Measurements from ENCODE around the gene CAMKMT.

CAMKMT gene

DNA sequence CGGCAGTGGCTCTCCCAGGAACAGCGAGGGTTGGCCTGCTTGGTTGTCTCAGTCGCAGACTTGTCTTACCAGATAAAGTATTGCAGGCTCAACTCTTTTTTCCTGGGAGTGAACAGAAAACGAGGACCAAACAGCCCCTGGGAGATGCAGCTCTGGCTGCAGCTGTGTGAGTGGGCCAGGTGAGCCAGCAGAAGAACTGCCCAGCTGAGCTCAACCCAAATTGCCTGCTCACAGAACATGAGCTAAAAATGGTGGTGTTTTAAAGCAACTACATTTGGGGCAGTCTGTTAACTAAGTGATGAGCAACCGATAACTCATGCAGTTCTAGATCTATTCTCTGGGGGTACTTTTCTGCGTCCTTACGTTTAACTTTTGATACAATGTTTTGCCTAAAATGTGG is 418.7 kb downstream of the CAMKMT start:
- Mint-ChIP-seq H3K4me3 (no peak overlapping the region), H3K27me3 (ENCODE audit: low read depth) (peaks cover 8% of the 10 kb centered on the region), H3K27ac (no peak overlapping the region), H3K36me3 (ENCODE audit: low read depth) (no peaks in the 10 kb centered on the region), H3K4me1 (ENCODE audit: low read depth) (no peaks in the 10 kb centered on the region), H3K9me3 (no peaks in the 10 kb centered on the region)

DNA sequence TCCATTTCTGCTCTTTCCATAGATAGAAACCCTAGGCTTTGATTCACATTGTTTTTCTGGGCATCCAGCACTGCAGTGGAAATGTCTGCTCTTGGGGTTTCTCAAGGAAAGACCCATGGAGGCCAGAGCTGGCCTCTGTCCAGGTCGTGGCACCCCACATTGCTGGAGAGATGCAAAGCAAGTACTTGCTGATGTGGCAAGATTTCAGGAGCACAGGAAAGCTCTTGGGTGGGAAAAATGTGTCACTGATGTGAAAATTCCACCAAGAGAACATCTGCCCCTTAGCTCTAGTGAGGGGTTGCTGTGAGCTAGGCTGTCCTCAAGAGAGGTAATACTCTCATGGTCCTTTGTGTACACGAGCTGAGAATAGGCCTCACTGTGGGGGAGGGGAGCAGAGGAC is 423.7 kb downstream of the CAMKMT start:
- Mint-ChIP-seq H3K36me3 (ENCODE audit: low read depth) (no peaks in the 10 kb centered on the region), H3K4me3 (no peak overlapping the region), H3K4me1 (ENCODE audit: low read depth) (no peaks in the 10 kb centered on the region), H3K27me3 (ENCODE audit: low read depth) (peaks cover 3% of the 10 kb centered on the region), H3K9me3 (no peaks in the 10 kb centered on the region), H3K27ac (no peak overlapping the region)

DNA sequence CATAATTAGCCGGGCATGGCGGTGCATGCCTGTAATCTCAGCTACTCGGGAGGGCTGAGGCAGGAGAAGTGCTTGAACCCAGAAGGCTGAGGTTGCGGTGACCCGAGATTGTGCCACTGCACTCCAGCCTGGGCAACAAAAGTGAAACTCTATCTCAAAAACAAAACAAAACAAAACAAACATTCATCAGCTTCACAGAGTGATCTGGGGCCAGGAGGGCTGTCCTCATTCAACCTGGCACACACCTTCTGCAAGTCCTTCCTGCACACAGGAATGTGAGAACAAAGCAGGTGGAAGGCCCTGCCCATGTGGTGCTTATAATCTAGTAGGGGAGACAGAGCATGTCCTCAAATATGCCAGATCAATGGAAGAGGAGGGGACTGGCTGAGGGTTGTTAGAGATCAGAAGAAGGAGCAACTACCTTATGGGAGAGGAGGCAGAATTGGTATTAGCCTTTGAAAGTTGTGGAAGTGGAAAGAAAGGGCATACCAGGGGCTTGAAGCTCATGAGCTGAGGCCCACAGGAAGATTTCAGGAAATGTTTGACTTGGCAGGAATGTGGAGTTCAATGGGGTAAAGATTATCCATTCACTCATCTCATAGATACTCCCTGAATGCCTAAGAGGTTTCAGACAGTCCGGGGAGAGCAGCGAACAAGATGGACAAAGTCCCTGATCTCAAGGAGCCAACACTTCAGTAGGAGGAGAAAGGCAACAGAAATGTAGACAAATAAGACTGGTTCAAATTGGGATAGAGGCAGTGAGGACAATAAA is 424.5 kb downstream of the CAMKMT start:
- Mint-ChIP-seq H3K9me3 (no peaks in the 10 kb centered on the region), H3K27ac (no peak overlapping the region), H3K27me3 (ENCODE audit: low read depth) (peaks cover 3% of the 10 kb centered on the region), H3K36me3 (ENCODE audit: low read depth) (no peaks in the 10 kb centered on the region), H3K4me1 (ENCODE audit: low read depth) (no peaks in the 10 kb centered on the region), H3K4me3 (no peak overlapping the region)

DNA sequence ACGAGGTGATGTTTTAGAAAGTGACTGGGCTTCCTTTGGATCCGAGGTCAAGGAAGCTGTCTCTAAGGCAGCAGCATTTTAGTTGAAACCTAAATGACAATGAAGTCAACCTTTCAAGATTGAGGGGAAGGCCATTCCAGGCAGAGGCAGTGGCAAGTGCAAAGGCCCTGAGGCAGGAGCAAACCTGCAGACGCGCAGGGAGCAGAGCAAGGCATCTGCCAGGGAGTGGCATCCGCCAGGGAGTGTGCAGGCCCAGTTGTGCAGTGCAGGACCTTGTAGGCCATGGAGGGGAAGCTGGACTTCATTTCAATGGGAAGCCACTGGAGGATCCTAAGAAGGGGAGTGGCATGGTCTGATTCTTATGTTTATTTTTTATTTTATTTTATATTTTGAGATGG is 425.1 kb downstream of the CAMKMT start:
- no peaks in the 10 kb centered on the region for H3K36me3 Mint-ChIP-seq (ENCODE audit: low read depth)
- H3K27ac Mint-ChIP-seq: no peak overlapping the region
- H3K9me3 Mint-ChIP-seq: no peaks in the 10 kb centered on the region
- no peak overlapping the region for H3K4me3 Mint-ChIP-seq
- peaks cover 7% of the 10 kb centered on the region for H3K27me3 Mint-ChIP-seq (ENCODE audit: low read depth)
- no peaks in the 10 kb centered on the region for H3K4me1 Mint-ChIP-seq (ENCODE audit: low read depth)

DNA sequence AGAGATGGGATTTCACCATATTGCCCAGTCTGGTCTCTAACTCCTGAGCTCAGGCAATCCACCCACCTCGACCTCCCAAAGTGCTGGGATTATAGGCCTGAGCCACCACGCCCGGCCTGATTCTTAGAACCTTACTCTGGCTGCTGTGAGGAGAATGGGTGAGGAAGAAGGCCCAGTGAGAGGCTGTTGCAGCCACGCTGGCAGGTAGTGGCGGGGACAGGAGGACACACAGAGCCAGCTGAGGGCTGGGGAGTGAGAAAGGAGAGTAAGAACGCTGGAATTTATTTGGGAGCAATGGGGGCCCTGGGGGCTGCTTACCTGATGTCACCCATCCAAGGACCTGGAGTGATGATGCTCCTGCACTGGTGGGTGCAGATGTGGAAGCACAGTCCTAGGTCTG is 425.9 kb downstream of the CAMKMT start:
- Mint-ChIP-seq H3K4me1 (ENCODE audit: low read depth) (no peaks in the 10 kb centered on the region), H3K27me3 (ENCODE audit: low read depth) (peaks cover 7% of the 10 kb centered on the region), H3K4me3 (no peak overlapping the region), H3K36me3 (ENCODE audit: low read depth) (no peaks in the 10 kb centered on the region), H3K9me3 (no peaks in the 10 kb centered on the region), H3K27ac (no peak overlapping the region)

DNA sequence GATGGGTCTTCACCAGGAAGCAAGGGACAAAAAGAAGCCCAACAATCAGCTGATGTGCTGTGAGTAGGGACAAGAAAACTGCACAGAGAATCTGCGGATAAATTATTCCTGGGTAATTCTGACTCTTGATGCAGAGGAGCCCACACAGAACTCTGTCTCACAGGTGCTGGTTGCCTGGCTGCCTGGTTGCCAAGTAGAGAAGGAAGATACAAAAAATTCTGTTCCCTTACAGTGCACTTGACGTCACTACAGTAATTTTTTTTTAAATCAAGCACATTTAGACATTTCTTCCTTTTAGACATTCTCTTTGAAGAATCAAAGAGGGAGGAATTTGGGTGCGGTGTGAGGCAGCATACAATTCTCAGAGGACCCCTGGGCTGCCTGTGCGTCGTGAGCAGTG is 427.7 kb downstream of the CAMKMT start:
- H3K27me3 Mint-ChIP-seq (ENCODE audit: low read depth): peaks cover 12% of the 10 kb centered on the region
- no peak overlapping the region for H3K27ac Mint-ChIP-seq
- no peaks in the 10 kb centered on the region for H3K4me1 Mint-ChIP-seq (ENCODE audit: low read depth)
- no peak overlapping the region for H3K4me3 Mint-ChIP-seq
- no peaks in the 10 kb centered on the region for H3K36me3 Mint-ChIP-seq (ENCODE audit: low read depth)
- H3K9me3 Mint-ChIP-seq: no peaks in the 10 kb centered on the region

DNA sequence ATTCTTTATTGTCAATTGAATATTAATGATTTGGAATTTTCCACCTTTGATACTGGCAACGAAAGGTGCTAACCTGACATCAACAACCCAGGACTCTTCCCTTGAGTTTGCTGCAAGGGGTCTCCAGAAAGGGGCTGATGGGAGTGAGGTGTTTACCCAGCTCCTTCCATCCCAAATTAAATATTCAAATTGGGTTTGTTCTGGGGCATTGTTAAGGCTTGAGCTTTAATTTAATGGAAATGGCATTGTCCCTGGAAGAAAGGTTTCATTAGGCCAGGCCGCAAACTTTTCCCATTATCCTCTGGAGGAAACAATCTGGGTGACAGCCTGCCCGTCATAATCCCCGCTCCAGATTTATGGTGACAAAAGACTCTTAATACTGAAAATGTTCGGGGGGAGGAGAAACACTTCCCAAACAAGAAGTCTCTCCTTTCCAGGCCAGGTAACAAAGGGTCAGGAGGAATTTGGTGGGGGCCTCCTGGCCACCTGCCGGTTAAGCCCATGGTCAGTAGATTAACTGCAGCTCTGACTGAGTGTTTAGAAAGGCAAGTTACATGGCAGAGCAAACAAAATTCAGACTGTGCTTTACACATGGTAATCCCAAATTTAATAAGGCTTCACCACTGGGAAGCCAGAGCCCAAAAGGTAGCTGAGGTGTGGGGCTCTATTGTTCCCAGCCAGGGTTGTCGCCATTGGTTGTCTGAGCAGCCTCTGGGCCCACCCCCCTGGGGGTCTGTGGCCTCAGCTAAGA is 428.4 kb downstream of the CAMKMT start:
- H3K36me3 Mint-ChIP-seq (ENCODE audit: low read depth): no peaks in the 10 kb centered on the region
- no peaks in the 10 kb centered on the region for H3K4me1 Mint-ChIP-seq (ENCODE audit: low read depth)
- H3K27ac Mint-ChIP-seq: no peak overlapping the region
- no peaks in the 10 kb centered on the region for H3K9me3 Mint-ChIP-seq
- H3K4me3 Mint-ChIP-seq: no peak overlapping the region
- peaks cover 12% of the 10 kb centered on the region for H3K27me3 Mint-ChIP-seq (ENCODE audit: low read depth)

DNA sequence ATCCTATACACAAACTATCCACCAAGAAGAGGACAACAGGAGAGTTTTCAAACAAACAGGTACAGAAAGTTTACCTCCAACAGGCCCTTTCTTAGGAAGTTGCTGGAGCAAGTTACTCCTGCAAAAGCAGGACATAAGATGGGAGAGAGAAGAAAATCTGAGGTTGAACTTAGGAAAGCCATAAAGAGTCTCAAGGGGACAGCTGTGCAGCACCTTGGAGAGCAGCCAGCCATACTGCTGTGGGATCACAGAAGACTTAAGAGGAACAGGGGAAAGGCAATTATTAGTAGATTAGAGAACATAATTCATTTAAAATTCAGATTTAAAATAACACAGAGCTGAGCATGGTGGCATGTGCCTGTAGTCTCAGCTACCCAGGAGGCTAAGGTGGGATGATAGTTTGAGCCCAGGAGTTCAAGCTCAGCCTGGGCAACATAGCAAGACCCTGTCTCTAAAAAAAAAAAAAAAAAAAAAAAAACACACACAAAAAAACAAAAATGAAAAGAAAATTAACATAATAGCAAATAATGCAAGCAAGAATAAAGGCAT is 431.6 kb downstream of the CAMKMT start:
- Mint-ChIP-seq H3K36me3 (ENCODE audit: low read depth) (no peaks in the 10 kb centered on the region), H3K27me3 (ENCODE audit: low read depth) (peaks cover 24% of the 10 kb centered on the region), H3K9me3 (no peaks in the 10 kb centered on the region), H3K4me3 (no peak overlapping the region), H3K4me1 (ENCODE audit: low read depth) (no peaks in the 10 kb centered on the region), H3K27ac (no peak overlapping the region)

DNA sequence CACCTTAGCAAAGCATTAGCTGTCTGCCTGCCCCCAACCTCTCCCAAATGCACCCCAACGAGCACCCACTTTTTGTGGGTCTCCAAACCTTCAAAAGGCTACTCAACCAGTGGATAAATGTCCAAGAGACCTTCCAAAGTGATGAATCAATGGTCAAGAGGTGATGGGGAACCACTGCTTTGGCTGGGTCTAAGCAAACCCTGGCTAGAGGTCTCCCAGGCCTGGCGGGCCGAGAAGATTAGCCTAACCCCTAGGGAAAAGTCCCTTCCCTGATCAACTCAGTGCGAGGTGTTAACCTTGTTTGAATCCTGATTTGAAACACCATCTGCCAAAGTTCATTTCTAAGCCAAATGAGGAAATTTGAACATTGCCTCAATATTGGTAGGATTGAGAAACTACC is 435.0 kb downstream of the CAMKMT start:
- Mint-ChIP-seq H3K9me3 (no peaks in the 10 kb centered on the region), H3K27me3 (ENCODE audit: low read depth) (peaks cover 48% of the 10 kb centered on the region), H3K4me3 (no peak overlapping the region), H3K27ac (no peak overlapping the region), H3K36me3 (ENCODE audit: low read depth) (no peaks in the 10 kb centered on the region), H3K4me1 (ENCODE audit: low read depth) (no peaks in the 10 kb centered on the region)

DNA sequence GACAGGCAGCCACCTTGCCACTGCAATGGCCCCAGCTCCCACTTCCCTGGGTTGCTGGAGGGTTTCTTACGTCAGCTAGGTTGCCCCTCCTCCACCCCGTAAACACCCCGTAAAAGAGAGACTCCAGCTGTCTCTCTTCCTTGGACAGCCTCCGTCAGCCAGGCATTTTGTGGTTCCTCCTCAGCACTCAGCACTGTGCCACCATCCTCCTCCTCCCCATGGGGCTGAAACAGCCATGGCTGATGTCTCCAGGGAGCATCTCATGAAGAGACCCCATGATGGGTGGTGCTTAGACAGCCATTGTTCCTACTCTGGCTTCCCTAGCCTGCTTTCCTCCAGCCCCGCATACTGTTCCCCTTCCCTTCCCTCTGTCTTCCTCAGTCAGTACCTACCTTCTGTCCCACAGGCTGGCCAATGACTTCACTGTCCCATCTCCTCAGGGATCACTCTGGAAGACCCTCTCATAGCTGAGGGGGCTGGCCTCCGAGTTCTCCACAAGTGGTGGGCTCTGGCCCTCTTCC is 436.5 kb downstream of the CAMKMT start:
- no peaks in the 10 kb centered on the region for H3K9me3 Mint-ChIP-seq
- H3K27me3 Mint-ChIP-seq (ENCODE audit: low read depth): peaks cover 56% of the 10 kb centered on the region
- no peaks in the 10 kb centered on the region for H3K4me1 Mint-ChIP-seq (ENCODE audit: low read depth)
- H3K36me3 Mint-ChIP-seq (ENCODE audit: low read depth): no peaks in the 10 kb centered on the region
- no peak overlapping the region for H3K27ac Mint-ChIP-seq
- H3K4me3 Mint-ChIP-seq: no peak overlapping the region

DNA sequence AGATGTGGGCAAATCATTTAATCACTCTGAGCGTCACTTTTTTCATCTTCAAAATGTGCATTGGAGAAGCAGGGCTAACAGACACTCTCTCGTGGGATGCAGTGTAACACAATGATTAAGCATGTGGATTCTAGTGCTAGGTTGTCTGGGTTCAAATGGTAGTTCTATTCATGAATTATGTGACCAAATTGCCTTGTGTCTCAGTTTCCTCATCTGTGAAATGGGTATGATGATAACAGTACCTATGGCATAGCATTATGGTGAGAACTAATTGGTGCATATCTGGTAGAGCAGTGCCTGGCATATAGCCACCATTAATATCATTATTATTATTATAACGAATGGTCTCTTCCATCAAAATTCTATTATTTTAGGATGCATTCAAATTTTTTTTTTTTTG is 437.4 kb downstream of the CAMKMT start:
- Mint-ChIP-seq H3K36me3 (ENCODE audit: low read depth) (no peaks in the 10 kb centered on the region), H3K27ac (no peak overlapping the region), H3K4me1 (ENCODE audit: low read depth) (no peaks in the 10 kb centered on the region), H3K4me3 (no peak overlapping the region), H3K27me3 (ENCODE audit: low read depth) (peaks cover 62% of the 10 kb centered on the region), H3K9me3 (no peaks in the 10 kb centered on the region)

DNA sequence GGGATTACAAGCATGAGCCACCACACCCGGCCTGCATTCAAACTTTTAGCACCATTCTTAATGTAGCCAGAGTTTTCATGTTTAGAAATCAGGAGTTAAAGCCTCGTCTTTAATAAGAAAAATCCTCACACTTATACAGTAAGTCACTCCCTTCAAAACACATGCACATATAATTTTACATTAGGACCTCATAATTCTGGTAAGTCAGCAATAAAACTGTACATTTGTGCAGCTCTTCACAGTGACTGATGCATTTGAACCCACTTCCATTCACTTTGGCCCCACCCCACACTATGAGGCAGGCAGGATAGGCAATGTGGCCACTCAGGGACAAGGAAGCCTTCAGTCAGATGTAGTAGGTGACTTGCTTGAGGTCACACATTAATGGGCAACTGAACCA is 438.0 kb downstream of the CAMKMT start:
- H3K36me3 Mint-ChIP-seq (ENCODE audit: low read depth): no peaks in the 10 kb centered on the region
- no peak overlapping the region for H3K4me3 Mint-ChIP-seq
- H3K4me1 Mint-ChIP-seq (ENCODE audit: low read depth): no peaks in the 10 kb centered on the region
- no peak overlapping the region for H3K27ac Mint-ChIP-seq
- peaks cover 69% of the 10 kb centered on the region for H3K27me3 Mint-ChIP-seq (ENCODE audit: low read depth)
- H3K9me3 Mint-ChIP-seq: no peaks in the 10 kb centered on the region

DNA sequence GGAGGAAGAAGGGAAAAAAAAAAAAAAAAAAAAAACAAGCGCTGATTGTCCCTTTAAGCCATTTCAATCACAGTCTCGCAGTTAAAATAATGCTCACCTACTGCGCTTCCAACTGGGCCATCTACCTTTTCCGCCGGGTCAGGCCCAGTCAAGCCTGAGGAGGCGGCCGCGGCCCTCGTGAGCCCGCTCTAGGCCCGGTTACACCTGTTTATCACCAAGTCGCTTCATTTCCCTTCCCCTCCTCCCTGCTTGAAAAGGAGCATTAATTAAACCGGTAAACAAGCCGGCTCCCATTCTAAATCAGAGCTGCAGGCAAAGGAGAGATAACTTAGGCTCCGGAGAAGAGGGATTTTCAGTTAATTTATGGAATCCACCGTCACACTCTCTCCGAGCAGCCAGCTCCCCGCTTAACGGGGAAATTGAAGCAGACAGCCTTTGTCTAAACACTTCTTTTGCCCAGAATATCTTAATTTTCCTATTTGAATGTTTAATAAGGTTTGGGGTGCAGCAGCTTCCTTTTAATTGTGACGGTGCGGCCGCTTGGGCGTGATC is 439.6 kb downstream of the CAMKMT start:
- no peaks in the 10 kb centered on the region for H3K36me3 Mint-ChIP-seq (ENCODE audit: low read depth)
- H3K9me3 Mint-ChIP-seq: no peaks in the 10 kb centered on the region

DNA sequence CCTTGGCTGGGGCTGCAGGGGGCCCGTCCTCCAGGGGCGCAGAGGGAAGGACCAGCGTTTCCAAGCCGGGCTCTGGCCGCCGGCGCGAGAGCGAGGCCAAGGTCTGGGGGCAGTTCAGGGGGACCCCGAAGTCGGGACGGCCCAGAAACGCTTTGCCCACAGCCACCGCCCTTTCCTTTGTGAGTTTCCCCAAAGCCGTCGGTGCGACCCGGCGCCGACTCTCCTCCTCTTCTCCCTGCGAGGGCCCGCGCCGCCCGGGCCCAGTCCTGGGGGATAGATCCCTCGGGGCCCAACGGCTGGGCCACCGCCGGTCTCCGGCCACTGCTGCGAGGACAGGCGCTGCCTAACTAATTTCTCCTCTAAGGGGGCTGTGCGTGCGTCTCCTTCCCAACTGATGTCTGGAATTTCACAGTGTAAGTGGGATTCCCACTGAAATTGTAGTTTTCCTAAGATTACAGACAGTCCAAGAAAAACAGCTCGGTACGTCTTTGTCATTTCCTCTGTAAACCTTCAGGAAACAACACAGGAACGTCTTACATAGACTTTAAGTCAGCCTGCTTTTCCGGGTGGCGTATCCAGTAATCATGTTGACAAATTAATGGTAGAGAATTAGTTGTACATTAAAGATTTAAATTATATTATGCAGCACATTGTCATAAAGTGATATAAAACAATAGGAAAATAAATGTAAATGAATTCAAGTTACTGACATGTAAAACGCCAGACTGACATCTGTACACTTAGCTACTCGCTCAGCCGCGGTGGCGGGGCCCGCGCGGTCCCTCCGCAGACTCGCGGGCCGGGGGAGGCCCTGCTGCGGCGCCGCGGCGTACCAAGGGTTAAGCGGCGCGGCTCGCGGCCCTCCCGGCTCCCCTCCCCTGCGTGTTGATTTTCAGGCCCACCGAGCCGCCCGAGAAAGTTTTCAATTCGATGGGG is 440.4 kb downstream of the CAMKMT start:
- Mint-ChIP-seq H3K4me1 (ENCODE audit: low read depth) (no peaks in the 10 kb centered on the region), H3K9me3 (no peaks in the 10 kb centered on the region), H3K4me3 (no peak overlapping the region), H3K36me3 (ENCODE audit: low read depth) (no peaks in the 10 kb centered on the region), H3K27me3 (ENCODE audit: low read depth) (peaks cover 87% of the 10 kb centered on the region), H3K27ac (no peak overlapping the region)

More for the DNA sequence above, 439.6 kb downstream of the CAMKMT start:
- no peak overlapping the region for H3K4me3 Mint-ChIP-seq
- no peak overlapping the region for H3K27ac Mint-ChIP-seq
- peaks cover 80% of the 10 kb centered on the region for H3K27me3 Mint-ChIP-seq (ENCODE audit: low read depth)
- H3K4me1 Mint-ChIP-seq (ENCODE audit: low read depth): no peaks in the 10 kb centered on the region

Measured in T-helper 1 cell treated with Interleukin-12 subunit alpha and Interleukin-12 subunit beta and Interleukin-4 antibody, amounts not matched to agents 30 μg/mL and 1 μg/mL, for 36 hours (primary cell).